Measurements from ENCODE around the gene CRY1.
"Not testable (repeated sequence)": the region's sequence is repeated elsewhere in the genome, so short reads cannot be mapped to it uniquely, and the experiment has no call there.

CRY1 gene

GRCh38 chr12:107108366-107108765 lies 15.0 kb upstream of the CRY1 start:
- DNase-seq: not testable (repeated sequence)

DNA sequence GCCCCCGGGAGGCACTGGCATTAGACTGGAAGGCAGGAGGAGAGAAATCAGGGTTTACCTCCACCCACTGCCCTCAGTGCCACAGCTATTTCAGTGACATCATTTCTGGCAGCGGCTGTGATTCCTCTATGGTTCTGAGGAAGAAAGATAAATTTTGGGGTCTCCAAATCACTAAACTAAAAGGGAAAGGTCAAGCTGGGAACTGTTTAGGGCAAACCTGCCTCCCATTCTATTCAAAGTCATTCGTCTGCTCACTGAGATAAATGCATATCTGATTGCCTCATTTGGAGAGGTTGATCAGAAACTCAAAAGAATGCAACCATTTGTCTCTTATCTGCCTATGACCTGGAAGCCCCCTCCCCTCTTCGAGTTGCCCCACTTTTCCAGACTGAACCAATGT lies 14.0 kb upstream of the CRY1 start:
- DNase-seq: no peak

DNA sequence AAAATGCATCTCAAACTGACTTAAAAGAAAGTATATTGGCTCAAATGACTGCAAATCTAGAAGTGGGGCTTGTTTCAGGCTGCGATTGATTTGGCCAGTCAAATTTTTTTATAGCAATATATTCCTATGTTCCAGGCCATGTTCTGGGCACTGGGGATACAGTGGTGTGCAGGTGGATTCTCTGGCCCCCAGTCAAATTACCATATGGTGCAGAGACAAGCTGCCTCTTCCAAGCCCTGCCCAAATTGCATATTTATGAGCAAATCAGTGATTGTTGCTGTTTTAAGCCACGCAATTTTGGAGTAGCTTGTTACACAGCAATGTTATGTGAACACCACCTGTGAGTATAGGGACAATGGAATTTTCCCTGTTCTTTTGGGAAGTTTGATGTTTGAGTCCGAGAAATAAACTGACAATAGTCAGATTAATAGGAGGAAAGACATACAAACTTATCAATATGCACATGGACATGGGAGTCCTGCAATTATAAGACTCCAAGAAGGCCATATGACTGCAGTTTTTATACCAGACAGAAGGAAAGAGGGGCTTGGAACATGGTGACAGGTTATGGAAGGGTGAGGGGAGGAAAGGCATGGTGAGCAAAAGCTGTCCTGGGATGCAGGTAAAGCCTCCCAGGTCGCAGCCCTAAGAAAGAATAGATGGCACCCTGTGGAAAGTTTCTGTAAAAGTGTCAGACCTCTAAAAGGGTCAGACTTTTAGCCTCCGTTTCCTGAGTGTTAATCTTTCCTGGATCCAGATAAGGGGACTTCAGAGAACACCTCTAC lies 13.1 kb upstream of the CRY1 start:
- DNase-seq: peak in 1 of 14 donors; percentile 42

DNA sequence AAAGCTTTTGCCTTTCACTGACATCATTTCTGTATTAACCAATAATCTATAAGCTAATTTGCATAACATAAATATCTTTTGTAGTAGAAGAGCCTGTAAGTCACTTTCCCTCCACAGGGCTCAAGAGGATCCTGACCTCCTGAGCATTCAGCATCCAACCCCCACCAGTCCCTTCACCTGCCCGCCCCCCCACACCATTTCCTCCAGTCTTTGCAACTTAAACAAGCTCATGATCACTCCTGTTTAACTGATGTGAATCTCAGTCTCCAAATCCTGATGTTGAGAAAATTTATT lies 12.0 kb upstream of the CRY1 start:
- DNase-seq: no peak

GRCh38 chr12:107103516-107103915 lies 10.2 kb upstream of the CRY1 start:
- no peak for DNase-seq

DNA sequence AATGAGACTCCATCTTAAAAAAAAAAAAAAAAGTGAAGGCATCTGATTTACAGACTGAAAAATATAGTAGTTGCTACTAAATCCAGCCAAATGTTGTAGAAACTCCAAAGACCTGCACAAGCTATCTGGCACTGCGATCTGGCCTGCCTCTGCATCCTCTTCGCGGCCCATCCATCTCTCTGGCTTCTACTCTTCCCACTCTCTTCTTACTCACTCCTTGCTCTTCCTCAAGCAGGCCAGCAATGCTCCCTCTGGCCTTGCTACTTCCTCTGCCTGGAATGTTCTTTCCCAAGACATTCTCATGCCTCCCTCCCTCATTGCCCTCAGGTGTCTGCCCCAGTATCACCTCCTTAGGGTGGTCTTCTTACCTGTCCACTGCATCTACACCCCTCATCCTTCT lies 9.7 kb upstream of the CRY1 start:
- DNase-seq: no peak

GRCh38 chr12:107102294-107102693 lies 8.9 kb upstream of the CRY1 start:
- no peak for DNase-seq

DNA sequence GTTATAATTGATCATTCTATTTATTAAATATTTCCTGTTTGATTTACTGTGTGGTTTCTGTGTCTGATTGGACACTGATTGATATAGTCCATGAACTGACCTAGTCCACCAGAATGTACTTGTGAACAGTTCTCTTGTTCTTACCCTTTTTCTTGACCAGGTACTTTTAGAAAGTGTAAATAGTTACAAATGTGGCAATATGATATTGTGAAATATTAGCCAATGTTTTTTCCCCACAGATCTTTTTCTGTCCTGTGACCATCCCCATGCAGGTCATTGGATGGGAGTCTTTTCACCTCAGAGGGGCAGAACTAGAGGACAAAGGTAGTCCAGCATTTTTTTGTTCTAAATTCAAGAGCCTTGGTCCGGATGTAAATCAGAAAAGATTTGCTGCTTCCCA lies 8.3 kb upstream of the CRY1 start:
- no peak for DNase-seq

- no peak for DNase-seq
These were observed 6.6 kb upstream of the CRY1 start for GRCh38 chr12:107099917-107100316.

- no peak for DNase-seq
These were observed 3.2 kb upstream of the CRY1 start for GRCh38 chr12:107096571-107096970.

- DNase-seq: no peak
These were observed 767 bp upstream of the CRY1 start for GRCh38 chr12:107094183-107094448.

DNA sequence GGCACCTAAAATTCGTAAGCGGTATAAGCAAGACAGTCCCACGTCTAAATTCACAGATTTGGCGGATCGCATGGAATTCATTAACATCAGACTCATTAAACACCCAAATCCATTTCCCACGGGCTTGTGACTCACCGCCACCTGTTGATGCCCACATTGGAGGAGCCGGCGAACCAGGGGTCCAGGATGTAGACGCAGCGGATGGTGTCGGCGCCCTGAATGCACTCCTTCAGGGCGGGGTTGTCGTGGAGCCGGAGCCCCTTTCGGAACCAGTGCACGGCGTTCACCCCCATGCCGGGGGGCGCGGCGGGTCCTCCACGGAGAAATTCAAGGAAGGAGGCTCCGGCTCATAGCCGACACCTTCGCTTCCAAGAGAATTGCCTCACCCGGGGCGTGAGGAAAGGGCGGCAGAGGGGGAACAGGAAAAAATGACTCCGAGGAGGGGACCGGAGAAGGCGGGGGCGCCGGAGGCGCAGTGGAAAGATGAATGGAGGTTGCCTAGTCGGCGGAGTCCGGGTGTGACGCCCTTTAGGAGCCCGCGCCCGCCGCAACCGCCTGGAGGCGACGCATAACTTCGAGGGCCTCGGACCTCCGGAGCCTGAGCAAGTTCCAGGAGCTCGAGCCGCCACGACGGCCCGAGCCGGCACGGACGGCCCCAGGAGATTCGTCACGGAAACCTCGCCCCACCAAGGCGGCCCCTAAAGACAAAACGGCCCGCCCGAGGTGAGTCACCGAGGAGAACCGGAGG lies 506 bp downstream of the CRY1 start:
- peak in 10 of 14 donors; percentile 26 to 62 (median 38) for DNase-seq

DNA sequence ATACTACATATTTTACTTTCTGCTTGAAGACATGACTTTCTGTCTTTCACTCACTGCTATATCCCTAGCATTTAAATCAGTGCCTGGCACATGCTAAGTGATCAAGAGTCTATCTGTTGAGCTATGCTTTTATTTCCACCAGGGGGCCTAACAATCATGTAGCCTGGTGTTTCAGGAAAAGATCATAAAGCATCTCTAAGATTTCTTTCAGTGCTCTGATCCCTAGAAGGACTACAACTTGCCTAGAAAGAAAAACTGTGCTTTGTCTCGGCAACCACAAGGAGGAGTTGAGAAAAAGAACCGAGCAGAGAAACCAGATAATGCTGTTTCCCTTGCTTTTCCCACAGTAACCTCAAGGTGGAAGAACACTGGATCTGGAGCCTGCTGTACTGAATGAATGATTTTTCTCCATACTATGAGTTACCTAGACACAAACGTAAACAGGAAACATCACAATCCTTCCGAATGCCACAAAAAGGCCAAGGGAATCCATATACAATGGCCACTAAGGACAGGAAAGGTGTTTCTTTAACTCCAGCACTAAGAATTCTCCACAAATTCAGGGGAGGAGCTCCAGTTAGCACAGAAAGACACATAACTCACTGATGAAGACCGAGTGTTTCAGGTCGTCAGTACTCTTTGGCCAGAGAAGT lies 1.2 kb downstream of the CRY1 start:
- DNase-seq: peak in 6 of 14 donors; percentile 3 to 77 (median 8)

DNA sequence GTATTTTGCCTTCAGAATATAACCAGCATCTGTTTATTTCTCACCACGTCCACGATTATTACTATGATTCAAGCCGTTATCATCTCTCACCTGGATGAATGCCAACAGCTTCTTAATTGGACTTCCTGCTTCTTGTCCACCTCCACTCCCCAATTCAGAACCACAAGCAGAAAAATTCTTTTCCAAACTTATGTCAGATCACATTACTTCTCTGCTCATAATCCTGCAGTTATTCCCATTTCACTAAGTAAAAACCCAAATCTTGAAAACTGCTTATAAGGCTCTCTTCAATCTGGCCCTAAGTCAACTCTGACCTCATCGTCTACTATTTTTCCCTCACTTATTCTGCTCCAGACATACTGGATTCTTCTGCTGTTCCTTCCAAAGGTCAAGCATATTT lies 2.0 kb downstream of the CRY1 start:
- DNase-seq: peak in 1 of 14 donors; percentile 19

- no peak for DNase-seq
These were observed 2.6 kb downstream of the CRY1 start for GRCh38 chr12:107090711-107091110.

DNA sequence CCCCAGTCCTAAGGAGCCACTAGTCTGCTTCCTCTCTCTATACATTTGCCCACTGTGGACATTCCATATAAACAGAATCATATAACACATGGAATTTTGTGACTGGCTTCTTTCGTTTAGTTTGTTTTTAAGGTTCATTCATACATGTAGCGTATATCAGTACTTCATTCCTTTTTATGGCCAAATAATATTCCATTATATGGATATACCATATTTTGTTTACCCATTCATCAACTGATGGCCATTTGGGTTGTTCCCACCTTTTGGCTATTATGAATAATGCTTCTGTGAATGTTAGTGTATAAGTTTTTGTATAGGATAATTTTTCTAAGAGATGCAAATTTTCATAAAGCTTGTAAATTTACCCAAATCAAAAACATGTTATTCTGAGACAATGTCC lies 4.4 kb downstream of the CRY1 start:
- no peak for DNase-seq

- DNase-seq: no peak
These were observed 7.0 kb downstream of the CRY1 start for GRCh38 chr12:107086314-107086713.

DNA sequence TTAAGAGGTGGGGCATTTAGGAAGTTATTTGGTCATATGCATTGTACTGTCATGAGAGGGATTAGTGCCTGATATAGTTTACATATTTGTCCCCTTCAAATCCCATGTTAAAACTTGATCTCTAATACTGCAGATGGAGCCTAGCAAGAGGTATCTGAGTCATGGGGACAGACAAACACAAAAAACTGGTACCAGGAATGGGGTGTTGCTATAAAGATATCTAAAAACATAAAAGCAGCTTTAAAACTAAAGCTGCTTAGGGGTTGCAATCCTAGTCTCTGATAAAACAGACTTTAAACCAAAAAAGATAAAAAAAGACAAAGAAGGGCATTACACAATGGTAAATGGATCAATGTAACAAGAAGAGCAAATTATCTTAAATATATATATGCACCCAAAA lies 11.6 kb downstream of the CRY1 start:
- DNase-seq: no peak

DNA sequence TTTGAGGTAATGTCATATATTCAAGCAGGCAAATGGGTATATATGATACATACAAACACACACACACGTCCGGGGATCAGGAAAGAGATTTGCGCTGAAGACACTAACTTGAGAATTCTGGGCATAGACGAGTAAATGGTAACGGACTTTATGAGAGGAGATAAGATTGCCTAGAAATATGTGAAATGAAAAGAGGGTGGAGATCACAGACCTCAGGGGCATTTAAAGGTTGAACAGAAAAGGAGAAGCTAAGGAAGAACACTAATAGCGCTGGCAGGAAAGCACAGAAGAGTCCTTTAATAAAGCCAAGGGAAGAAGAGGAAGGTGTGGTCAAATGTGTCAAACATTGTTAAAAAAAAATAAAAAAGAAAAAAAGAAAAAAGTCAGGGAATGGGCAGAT lies 13.1 kb downstream of the CRY1 start:
- DNase-seq: no peak

DNA sequence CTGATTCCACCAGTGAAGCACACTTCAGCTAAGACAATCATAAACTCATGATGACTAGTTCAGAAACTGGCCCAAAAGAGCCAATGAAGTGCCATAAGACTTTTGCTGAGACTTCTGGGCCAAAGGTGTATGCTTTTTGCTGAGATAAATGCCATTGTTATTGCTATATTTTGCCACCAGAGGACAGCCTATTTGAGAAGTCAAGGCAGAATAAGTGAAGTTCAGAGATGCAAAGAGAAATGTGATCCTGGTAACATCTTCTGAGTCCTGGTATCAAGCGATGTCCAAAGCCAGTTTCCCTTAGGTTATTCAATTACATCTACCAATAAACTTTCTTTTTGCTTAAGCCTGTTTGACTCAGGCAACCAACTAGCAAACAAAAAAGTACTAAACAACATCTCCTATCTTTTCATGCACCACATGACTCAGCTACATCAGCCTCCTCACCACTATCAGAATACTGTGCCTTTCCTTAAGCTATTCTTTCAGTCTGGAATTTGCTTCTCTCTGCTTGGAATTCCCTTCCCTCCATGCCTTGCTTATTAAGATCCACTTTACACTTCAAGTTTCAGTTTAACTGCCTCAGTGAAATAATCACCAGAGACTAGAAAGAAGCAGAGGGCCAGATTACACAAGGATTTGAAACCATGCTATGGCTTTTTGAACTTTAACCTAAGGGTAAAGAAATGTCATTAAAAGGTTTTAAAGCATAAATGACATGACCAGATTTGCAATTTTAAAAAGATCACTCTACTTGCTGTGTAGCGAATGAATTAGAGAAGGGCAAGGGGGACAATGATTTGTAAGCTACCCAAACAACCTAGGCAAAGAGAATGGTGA lies 14.0 kb downstream of the CRY1 start:
- DNase-seq: no peak

- DNase-seq: not testable (repeated sequence)
These were observed 20.1 kb downstream of the CRY1 start for GRCh38 chr12:107073266-107073665.

DNA sequence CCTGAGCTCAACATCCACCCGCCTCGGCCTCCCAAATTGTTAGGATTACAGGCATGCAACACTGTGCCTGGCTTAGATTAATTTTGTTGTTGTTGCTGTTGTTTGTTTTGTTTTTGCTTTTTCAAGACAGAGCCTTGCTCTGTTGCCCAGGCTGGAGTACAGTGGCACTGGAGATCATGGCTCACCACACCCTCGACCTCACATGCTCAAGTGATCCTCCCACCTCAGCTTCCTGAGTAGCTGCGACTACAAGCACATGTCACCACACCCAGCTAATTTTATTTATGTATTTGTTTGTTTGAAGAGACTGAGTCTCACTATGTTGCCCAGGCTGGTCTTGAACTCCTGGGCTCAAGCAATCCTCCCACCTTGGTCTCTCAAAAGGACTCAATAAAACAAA lies 26.7 kb downstream of the CRY1 start:
- no peak for DNase-seq

DNA sequence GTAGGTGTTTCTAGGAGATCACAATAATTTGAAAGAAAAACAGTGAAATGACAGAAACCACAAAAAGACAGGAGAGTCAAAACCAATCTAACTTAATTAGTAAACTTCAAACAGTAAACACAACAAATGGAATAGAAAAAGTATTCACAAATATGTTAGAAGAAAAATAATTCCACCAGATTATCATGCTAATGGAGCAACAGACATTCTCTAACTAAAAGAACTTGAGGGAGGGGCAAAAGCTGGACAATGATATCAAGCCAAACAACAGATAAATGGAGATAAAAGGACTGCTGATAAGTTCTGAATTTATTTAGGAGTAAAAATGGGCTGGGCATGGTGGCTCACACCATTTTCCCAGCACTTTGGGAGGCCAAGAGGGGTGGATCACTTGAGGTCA lies 28.7 kb downstream of the CRY1 start:
- no peak for DNase-seq

Measured in C1 segment of cervical spinal cord (tissue), 14 donors.